Tibial artery (tissue), 4 donors: Measurements from ENCODE around the gene LIN28A.
"Not testable (repeated sequence)": the region's sequence is repeated elsewhere in the genome, so short reads cannot be mapped to it uniquely, and the experiment has no call there.

Experiments used
- DNase-seq, 2 donors: peaks; one replicate each; pipeline ENCODE4 v3.0.0-alpha.2; 2019
- H3K27ac ChIP-seq, 2 donors: fragments of 200-600 bp; sonication (generic) in 1 of 2; 1 replicate in 1 of 2; 2 replicates in 1 of 2; pipeline ENCODE4 v1.5.1; 2018 to 2019; ENCODE audit warnings: mild to moderate bottlenecking in 1 of 2
- H3K27me3 ChIP-seq, 2 donors: fragments of 200-600 bp; sonication (generic) in 1 of 2; one replicate each; pipeline versions ENCODE4 v1.5.1 to v1.6.0; 2016 to 2019
- H3K36me3 ChIP-seq, 3 donors: fragments of 200-600 bp; sonication (generic) in 2 of 3; one replicate each; pipeline ENCODE4 v1.5.1; 2016 to 2019; ENCODE audit warnings: mild to moderate bottlenecking in 2 of 3
- H3K4me1 ChIP-seq, 4 donors: fragments of 200-600 bp; sonication (generic) in 2 of 4; 1 replicate in 3 of 4; 2 replicates in 1 of 4; pipeline ENCODE4 v1.5.1; 2016 to 2019
- H3K4me3 ChIP-seq, 2 donors: fragments of 200-600 bp; sonication (generic) in 1 of 2; 1 replicate in 1 of 2; 2 replicates in 1 of 2; pipeline ENCODE4 v1.5.1; 2018 to 2019; ENCODE audit warnings: mild to moderate bottlenecking in 2 of 2
- H3K9me3 ChIP-seq, 3 donors: fragments of 200-600 bp; sonication (generic) in 1 of 3; one replicate each; pipeline ENCODE4 v1.5.1; 2016 to 2019
- intact Hi-C: fragments of 100-400 bp; cut with DNase I; formaldehyde crosslinking; loops from one replicate; pipeline ENCODE4 v1.15.0; 2023; ENCODE audit warnings: low total_unique reads
- TF ChIP-seq, protein P1 (sequence below), 2 experiments: fragments of 200-600 bp in 1 of 2; fragments of 450-650 bp in 1 of 2; IDR thresholded peaks; one replicate each; pipeline ENCODE4 v1.5.1; 2017 to 2019; ENCODE audit warnings: antibody characterized with exemption in 2 of 2, mild to moderate bottlenecking in 1 of 2, moderate library complexity in 1 of 2

LIN28A gene

DNA sequence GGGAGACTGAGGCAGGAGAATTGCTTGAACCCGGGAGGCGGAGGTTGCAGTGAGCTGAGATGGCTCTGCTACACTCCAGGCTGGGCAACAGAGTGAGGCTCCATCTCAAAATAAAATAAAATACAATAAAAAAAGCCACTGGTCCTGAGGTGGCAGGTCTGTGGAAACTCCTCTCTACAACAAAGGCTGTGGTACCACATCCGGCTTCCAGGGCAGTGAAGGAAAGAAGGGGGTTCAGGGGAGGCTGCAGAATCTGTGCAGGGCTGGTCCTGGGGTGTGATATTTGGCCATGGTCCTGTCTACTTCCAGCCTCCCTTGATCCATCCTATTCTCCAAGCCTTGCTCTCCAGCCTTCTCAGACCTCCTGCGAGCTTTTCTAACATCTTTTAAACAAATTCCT, 37.3 kb upstream of the LIN28A start:
- peaks cover 0 to 5% (median 0%) of the 10 kb centered on the region in 4 donors for H3K4me1 ChIP-seq
- H3K4me3 ChIP-seq, result no peak overlapping the region
- no peak for DNase-seq
- intact Hi-C loops, result no loop called here
- H3K36me3 ChIP-seq, result no peaks in the 10 kb centered on the region
- peaks cover 0 to 29% of the 10 kb centered on the region in 2 donors for H3K27me3 ChIP-seq
- no peak overlapping the region for H3K27ac ChIP-seq
- peaks cover 0 to 4% (median 0%) of the 10 kb centered on the region in 3 donors for H3K9me3 ChIP-seq
- TF ChIP-seq, protein P1, sequence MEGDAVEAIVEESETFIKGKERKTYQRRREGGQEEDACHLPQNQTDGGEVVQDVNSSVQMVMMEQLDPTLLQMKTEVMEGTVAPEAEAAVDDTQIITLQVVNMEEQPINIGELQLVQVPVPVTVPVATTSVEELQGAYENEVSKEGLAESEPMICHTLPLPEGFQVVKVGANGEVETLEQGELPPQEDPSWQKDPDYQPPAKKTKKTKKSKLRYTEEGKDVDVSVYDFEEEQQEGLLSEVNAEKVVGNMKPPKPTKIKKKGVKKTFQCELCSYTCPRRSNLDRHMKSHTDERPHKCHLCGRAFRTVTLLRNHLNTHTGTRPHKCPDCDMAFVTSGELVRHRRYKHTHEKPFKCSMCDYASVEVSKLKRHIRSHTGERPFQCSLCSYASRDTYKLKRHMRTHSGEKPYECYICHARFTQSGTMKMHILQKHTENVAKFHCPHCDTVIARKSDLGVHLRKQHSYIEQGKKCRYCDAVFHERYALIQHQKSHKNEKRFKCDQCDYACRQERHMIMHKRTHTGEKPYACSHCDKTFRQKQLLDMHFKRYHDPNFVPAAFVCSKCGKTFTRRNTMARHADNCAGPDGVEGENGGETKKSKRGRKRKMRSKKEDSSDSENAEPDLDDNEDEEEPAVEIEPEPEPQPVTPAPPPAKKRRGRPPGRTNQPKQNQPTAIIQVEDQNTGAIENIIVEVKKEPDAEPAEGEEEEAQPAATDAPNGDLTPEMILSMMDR (IDR thresholded peaks at IDR 0.05), result no peak

DNA sequence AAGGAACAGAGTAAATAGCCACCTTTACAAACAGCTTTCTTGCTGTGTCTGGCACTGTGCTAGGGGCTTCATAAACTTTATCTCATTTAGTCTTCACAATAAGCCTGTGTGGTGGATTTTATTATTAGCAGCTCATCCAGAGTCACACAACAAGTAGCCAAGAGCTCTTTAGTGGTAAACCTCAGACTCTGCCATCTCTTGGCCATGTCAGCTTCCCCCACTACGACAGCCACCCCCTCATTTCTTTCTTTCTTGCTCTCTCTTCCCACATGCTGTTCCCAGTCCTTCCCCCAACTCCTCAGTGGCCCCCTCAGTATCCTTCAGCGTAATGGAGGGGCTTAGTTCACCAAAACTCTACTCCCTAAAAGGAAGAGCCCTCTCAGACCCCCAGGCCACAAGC, 36.8 kb upstream of the LIN28A start:
- H3K9me3 ChIP-seq, result peaks cover 0 to 4% (median 0%) of the 10 kb centered on the region in 3 donors
- peaks cover 0 to 7% (median 0%) of the 10 kb centered on the region in 4 donors for H3K4me1 ChIP-seq
- H3K36me3 ChIP-seq, result no peaks in the 10 kb centered on the region
- H3K27ac ChIP-seq, result no peak overlapping the region
- no peak for DNase-seq
- TF ChIP-seq, protein P1 (IDR thresholded peaks at IDR 0.05), result no peak
- H3K27me3 ChIP-seq, result peaks cover 0 to 23% of the 10 kb centered on the region in 2 donors
- intact Hi-C loops, result no loop called here
- no peak overlapping the region for H3K4me3 ChIP-seq

DNA sequence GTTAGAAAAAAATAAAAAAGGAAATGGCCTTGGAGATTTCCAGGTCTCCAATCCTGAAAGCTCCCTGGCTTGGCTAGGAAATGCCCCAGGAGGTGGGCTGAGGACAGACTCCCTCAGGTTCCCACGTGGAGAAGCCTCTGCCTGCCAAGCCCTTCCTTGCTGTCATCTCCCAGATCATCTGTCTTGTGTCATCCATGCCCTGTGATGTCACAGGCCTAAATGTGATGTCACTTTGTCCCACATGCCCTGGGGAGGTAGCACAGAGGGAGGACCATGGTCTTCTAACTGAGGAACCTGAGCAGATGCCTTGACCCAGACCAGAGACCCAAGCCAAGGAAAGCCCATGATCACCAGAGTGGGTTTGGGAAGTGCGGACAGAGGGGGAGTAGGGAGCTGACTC, 36.3 kb upstream of the LIN28A start:
- H3K36me3 ChIP-seq, DNase-seq, intact Hi-C loops, H3K27ac ChIP-seq, H3K4me3 ChIP-seq, H3K9me3 ChIP-seq, H3K4me1 ChIP-seq: not testable (repeated sequence)
- H3K27me3 ChIP-seq, result peaks cover 0 to 20% of the 10 kb centered on the region in 2 donors

DNA sequence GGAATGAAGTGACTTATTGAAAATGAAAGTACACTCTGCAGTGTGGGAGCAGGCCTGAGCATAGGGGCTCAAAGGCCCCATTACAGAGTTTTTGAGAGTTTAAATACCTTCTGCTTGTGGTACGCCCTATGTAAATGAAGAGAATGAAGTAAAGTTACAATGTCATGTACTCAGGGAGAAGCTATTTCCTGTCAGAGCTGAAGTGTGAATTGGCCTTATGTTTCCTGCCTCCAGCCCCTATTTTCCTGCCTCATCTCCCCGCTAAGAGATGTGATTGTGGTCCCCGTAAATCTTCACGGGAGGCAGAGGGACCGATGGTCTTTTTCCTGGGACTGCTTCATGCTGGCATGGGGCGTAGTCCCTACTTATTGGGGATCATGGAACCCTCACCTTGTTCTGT, 35.5 kb upstream of the LIN28A start:
- DNase-seq, result no peak
- Histone ChIP-seq H3K4me1 (peaks cover 0 to 7% (median 0%) of the 10 kb centered on the region in 4 donors), H3K9me3 (peaks cover 0 to 4% (median 0%) of the 10 kb centered on the region in 3 donors), H3K36me3 (no peaks in the 10 kb centered on the region), H3K27ac (no peak overlapping the region), H3K4me3 (no peak overlapping the region), H3K27me3 (peaks cover 0 to 17% of the 10 kb centered on the region in 2 donors)
- TF ChIP-seq, protein P1 (IDR thresholded peaks at IDR 0.05), result no peak
- intact Hi-C loops, result no loop called here

DNA sequence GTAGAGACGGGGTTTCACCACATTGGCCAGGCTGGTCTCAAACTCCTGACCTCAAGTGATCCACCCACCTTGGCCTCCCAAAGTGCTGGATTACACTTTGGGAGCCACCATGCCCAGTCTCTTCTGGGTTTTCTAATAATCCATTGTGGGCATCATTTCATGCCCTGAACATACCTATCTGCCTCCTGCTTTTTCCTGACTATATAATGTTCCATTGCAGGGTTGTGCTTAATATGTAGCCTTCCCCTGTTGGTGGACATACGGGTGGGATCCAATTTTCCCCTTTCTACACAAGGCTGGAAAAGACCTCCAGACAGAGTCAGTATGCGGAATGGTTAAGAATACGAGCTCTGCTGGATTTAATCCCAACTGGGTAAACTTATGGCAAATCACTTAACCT, 34.6 kb upstream of the LIN28A start:
- Histone ChIP-seq H3K36me3 (no peaks in the 10 kb centered on the region), H3K4me1 (peaks cover 0 to 7% (median 0%) of the 10 kb centered on the region in 4 donors), H3K27ac (no peak overlapping the region), H3K27me3 (peaks cover 0 to 22% of the 10 kb centered on the region in 2 donors), H3K4me3 (no peak overlapping the region), H3K9me3 (peaks cover 0 to under 1% (median 0%) of the 10 kb centered on the region in 3 donors)
- TF ChIP-seq, protein P1 (IDR thresholded peaks at IDR 0.05), result no peak
- DNase-seq, result no peak
- intact Hi-C loops, result no loop called here

DNA sequence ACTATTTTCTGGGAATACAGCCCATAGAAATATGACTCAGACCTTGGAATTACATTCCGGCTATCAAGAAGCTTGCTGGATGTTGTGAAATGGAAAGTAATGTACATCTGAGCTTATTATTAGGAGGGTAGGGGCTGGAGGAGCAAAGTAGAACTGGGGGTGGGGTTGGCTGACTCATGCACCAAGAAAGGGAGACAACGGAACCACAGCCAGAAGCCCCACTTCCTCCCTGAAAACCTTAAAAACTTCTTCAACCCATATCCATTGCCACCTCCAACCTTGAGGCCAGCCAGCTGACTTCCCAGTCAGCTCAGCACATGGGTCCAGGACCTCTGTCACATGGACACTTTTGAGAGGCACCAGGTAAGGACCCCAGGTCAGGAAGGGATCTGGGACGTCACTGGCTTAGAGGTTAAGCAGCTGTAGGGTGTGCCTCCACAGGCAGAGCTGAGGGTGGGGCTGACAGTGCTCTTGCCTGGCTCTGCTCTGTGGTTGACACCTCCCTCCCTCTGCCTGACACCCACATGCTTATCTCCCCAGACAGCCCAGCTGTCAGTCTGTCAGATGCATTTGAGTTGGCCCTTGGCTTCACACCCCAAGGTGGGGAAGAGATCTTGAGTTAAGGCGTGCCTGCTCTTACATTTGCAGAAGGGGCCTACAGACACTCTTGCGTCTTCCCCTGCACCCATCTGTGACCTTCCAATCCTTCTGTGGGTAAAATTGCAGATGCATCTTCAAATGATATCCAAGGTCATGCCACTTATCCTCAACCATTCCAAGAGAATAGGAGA, 32.3 kb upstream of the LIN28A start:
- intact Hi-C loops, result no loop called here
- Histone ChIP-seq H3K27ac (no peak overlapping the region), H3K27me3 (peaks cover 0 to 18% of the 10 kb centered on the region in 2 donors), H3K36me3 (no peaks in the 10 kb centered on the region), H3K4me1 (peaks cover 0 to 7% (median 0%) of the 10 kb centered on the region in 4 donors), H3K9me3 (no peaks in the 10 kb centered on the region), H3K4me3 (no peak overlapping the region)
- TF ChIP-seq, protein P1 (IDR thresholded peaks at IDR 0.05), result no peak
- no peak for DNase-seq
